Peyer's patch (tissue), 4 donors: ENCODE data around the gene HSBP1.

ENCODE experiments used
- POLR2A ChIP-seq, 2 donors: fragments of 450-650 bp; IDR thresholded peaks; one replicate each; pipeline ENCODE4 v1.5.1; 2017; ENCODE audit warnings: antibody characterized with exemption in 2 of 2, mild to moderate bottlenecking in 2 of 2, moderate library complexity in 2 of 2
- TF ChIP-seq, protein P1 (sequence below), 6 experiments: fragments of 450-650 bp in 4 of 6; fragments of 200-600 bp in 2 of 6; sonication (generic) in 1 of 6; IDR thresholded peaks; one replicate each; pipeline ENCODE4 v1.5.1; 2017 to 2019; ENCODE audit warnings: antibody characterized with exemption in 6 of 6, mild to moderate bottlenecking in 3 of 6, moderate library complexity in 1 of 6

DNA sequence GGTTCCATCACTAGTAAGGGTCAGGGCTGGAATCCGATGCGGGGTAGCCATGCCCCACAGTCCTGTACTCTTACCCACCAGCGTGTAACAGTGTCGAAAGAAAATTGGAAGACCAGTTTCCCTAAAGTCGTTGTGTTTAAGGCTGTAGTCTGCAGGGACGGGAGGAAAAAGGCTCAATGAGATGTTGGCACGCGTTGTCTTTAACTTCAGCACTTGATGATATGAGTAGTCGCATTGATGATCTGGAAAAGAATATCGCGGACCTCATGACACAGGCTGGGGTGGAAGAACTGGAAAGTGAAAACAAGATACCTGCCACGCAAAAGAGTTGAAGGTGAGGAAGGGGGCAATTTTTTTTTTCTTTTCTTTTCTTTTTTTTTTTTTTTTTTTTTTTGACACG is 1.3 kb downstream of the HSBP1 start:
- no peak for TF ChIP-seq POLR2A (IDR thresholded peaks at IDR 0.05)
- TF ChIP-seq, protein P1, sequence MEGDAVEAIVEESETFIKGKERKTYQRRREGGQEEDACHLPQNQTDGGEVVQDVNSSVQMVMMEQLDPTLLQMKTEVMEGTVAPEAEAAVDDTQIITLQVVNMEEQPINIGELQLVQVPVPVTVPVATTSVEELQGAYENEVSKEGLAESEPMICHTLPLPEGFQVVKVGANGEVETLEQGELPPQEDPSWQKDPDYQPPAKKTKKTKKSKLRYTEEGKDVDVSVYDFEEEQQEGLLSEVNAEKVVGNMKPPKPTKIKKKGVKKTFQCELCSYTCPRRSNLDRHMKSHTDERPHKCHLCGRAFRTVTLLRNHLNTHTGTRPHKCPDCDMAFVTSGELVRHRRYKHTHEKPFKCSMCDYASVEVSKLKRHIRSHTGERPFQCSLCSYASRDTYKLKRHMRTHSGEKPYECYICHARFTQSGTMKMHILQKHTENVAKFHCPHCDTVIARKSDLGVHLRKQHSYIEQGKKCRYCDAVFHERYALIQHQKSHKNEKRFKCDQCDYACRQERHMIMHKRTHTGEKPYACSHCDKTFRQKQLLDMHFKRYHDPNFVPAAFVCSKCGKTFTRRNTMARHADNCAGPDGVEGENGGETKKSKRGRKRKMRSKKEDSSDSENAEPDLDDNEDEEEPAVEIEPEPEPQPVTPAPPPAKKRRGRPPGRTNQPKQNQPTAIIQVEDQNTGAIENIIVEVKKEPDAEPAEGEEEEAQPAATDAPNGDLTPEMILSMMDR (IDR thresholded peaks at IDR 0.05): no peak
